ENCODE results near the gene SLBP.

SLBP gene

DNA sequence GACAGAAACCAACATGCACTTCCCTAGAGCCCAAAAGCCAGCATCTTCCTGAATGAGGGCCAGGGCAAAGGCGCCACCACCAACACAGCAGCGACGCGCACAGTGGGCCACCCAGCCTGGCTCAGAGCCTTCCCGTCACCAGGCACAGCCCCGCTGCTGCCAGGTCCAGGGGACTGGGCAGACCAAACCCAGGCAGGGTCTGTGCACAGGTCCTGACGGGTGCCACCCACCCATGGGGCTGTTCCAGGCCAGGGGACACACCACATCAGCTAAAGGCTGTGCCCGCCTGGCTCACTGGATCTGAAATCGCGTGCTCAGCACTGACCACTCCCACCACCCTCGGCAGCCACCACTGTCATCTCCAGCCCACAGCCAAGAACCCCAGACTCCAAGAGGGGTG, 41.8 kb downstream of the SLBP start:
- no peak for DNase-seq

DNA sequence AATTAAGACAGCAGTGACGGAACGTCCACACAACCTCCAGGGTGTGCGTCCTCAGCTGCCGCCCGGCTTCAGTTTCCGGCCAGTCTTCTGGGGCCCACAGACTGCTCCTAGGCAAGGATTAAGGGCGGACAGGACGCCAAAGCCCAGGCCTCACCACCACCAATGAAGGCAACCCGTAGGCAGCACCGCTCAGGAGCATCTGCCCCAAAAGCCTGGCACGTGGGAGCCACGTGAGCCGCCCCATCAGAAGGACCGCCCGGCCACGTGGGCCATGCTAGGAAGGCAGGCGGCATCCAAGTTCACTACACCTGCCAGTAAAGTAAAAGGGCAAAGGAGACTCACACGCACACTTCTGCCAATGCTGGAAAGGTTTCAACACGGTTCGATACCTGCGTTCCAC, 42.3 kb downstream of the SLBP start:
- no peak for DNase-seq

DNA sequence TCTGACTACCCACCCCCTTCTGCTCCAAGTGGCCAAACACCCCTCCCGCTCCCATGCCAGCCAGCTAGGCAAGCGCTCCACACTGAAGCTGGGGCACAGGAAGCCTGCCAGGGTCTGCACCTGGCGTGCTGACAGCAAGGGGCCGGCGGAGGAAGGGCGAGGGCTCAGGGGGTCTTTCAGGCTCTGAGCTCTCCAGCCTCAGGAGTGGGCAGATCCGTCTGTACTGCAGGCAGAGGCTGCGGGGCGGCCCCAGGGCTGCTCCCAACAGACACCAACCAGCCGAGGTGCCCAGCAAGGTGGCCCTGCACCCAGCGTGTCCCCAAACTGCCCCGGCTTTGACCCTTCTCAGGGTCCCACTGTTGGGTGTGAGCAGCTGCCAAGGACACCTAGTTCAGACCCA, 42.8 kb downstream of the SLBP start:
- no peak for DNase-seq

DNA sequence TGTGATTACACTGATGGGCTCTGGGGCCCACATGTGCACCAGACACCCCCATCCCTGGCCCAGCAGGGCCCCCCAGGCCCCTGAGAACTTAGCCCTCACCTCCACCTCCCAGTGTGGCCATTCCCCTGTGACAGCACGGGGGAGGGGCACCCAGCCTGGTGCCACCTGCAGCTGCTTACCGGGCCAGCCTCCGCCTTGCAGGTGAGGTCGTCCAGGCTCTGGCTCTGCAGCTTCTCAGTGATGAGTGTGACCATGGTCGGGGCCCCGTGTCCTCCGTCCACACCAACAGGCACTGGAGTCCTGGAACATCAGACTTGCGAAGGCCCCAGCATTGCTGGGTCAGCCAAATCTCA, 43.7 kb downstream of the SLBP start:
- DNase-seq = no peak

DNA sequence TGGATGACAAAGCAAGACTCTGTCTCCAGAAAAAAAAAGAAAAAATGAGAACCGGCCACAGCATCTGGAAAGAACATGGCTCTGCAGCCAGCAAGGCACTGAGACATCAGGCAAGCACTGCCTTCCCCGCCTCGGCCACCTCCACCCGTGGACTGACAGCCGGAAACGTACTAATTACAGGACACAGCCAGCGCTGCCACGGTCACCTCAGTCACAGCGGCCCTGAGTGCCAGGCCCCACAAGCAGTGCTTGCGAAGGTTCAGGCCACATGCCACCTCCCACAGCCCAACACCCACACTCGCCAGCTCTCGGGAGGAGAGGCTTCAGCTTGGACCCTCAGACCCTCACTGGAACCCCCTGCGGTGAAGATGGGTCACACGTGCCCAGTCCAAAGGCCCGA, 44.8 kb downstream of the SLBP start:
- DNase-seq = no peak

DNA sequence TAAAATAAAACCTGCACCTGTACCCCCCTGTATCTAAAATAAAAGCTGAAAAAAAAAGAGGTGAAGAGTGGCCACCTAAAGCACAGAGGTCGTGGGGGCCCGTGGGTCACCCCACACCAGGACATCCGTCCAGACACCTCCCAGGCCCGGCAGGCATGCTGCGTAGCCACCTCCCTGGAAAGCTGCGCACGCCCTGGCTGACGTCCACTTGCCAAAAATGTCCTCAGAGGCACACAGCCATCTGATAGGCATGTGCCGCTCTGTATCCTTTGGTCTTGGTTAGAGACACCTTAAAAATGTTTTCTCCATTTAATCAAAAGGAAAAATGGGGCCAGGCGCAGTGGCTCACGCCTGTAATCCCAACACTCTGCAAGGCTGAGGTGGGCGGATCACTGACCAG, 45.7 kb downstream of the SLBP start:
- no peak for DNase-seq

DNA sequence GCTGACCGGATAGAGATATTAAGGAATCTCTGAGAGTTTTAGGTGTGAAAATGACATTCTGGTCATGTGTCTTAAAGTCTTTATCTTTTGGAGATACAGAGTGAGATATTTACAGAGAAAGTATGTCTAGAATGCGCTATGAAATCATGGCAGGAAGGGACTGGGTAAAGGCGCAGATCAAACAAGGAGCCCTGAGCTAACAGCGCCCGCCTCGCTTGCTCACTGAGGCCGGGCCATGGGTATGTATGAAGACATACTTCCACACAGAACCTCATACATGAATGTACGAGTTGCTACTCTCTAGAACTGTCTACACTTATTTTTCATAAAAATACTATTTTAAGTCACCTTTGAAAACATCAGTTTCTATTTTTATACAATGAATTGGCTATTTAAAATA, 48.0 kb downstream of the SLBP start:
- no peak for DNase-seq

DNA sequence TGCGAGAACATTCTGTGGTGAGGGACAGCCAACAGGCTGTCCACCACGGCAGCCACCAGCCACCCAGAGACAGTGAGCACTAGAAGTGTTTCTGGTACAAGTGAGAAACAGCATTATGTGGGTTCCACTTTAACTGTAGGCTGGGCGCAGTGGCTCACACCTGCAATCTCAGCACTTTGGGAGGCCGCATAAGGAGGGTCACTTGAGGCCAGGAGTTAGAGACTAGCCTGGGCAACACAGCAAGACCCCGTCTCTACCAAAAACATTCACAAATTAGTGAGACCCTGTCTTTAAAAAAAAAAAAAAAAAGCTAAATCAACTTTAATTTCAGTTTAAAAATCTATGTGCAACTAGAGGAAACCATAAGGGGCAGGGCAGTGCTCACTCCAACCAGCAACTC, 48.6 kb downstream of the SLBP start:
- DNase-seq = no peak

DNA sequence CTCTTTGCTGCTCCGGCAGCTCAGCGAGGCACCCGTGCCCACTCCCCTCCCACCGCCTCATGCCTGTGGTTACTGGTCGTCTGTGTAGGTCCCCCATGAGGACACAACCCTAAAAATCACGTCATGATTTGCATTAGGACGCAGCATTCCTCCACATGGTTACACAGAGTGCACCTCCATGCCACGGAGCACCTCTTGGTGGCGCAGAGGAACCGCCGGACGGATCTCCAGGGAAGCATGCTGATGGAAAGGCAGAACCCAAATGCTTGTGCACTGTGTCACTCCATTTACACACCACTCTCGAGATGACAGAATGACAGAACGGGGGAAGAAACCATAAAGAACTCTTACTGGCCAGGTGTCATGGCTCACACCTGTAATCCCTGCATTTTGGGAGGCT, 50.4 kb downstream of the SLBP start:
- DNase-seq = no peak

DNA sequence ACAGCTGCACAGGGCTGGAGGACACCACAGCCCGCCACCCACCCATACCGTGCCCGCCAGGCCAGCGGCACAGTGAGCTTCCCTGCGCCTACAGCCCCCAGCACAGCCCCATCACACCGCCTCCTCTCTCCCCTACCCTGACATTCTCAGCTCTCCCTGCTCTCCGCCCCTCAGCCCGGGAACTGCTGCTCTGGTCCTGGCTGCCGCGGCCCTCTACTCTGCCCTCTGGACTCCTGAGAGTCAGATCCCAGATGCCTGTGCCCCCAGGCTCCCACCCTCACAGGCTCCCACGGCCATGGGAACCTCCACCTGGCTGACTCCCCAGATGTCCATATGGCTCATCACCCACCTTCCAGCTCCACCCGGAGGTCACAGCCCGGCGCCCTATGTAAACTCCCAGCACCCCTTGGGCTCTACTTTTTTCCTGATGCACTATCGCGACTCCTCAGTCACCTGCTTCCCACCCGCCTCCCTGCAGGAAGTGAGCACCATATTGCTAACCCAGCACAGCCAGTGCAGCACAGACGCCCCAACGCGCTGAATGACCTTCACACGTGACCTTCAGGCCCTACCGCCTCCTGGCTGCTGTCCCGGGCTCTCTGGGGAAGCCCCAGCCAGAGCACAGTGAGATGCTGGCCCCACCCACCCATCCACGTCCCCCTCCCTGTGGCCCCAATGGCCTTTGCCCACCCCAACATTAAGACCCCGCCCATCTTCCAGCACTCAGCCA, 51.0 kb downstream of the SLBP start:
- DNase-seq = no peak

DNA sequence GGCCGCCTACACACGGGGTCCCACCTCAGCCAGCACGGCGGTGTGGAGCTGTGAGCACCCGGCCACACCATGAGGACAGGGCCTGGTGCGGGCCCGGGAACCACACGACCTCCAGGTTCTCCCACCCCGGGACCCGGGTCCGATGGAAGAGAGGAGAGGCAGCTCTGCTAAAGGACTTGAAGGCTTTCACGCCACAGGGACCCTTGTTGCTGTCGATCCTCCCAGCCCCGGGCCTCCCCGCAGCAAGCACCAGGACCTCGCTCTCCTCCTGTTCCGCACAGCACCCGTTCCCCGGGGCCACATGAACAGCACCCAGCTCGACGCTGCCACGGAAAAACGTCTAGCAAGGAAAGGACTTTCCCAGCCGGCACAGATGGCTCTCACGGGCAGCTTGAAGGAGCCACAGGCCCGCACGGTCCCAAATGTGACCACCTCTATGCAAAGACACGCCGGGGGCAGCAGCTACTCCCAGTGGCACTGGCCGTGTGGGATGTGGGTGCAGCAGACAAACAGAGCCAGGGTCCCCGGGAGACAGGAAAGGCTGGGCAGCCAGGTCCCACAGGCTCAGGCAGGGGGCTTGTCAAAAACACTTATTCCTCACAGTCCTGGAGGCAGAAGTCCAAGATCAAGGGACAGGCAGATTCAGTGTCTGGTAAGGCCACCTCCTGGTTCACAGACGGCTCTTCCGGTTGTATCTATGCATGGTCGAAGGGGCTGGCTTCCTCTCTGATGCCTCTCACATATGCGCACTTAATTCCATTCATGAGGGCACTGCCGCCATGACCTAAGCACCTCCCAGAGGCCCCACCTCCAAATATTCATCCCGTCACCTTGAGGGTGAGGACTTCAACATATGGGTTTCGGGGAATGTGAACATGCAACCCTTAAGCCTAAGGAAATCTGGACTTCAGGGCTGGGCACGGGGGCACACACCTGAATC, 52.7 kb downstream of the SLBP start:
- DNase-seq = no peak

DNA sequence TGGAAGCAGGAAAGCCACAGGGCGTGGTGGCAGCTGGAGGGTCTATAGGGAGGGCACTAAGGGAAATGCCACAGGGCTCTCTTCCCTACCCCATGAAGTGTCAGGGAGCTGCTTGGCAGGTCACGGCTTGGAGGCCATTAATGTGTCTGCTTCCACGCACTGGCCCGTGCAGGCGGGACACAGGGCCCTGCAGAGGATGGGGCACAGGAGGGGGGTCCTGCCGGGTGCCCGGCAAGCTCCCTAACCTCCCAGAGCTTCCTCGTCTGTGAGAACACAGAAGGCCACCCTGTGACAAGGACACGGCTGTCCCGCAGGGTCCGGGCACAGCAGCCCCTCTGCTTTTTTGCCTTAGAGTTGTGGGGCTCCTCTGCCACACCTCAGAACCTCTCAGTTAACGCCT, 53.5 kb downstream of the SLBP start:
- no peak for DNase-seq

DNA sequence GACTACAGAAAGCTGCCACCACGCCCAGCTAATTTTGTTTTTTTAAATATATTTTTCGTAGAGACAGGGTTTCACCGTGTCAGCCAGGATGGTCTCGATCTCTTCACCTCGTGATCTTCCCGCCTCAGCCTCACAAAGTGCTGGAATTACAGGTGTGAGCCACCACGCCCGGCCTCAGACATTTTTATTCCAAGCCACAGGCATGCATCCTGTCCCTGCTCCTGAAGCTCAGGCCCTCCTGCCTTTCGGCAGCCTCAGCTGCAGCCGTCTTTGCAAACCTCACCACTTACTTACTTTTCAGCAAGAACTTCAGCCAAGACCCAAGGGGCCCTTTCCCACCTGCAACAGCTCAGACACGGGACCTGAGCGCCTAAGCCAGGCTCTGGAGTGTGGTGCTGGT, 54.0 kb downstream of the SLBP start:
- DNase-seq = no peak

DNA sequence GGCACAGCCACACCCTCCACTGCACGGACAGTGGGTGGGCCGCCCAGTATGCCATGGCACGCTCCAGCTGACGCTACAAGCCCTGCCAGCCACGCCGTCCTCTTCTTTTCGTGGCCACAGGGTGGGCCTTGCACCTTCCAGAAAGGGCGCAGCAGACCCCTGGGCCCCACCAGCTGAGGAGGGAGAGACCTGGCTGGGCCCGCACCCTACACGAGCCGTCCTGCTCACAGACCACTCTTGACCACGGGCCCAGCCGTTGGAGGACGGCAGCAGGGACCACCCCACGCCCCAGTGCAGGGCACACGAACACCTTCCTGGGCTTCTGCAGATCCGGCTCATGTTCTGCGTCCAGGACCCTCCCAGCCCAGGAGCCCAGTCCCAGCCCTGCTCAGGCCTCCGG, 55.1 kb downstream of the SLBP start:
- DNase-seq = no peak

DNA sequence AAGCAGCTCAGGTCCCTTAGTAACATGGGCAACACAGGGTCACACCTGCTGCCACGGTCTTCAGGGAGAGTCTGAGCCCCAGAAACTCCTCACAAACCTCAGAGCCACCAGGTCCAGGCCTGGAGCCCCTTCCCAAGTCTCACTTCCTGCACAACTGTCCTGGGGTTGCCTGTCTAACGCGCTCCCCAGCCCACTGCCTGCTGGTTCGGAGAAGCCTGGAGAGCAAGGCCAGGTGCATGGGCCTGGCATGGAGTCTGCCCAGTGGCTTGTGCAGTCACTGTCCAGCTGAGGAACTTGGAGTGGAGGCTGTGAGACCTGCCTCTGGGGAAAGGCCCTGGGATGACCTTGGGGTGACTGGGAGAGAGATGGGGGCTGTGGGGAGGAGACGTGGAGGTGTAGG, 56.0 kb downstream of the SLBP start:
- no peak for DNase-seq

DNA sequence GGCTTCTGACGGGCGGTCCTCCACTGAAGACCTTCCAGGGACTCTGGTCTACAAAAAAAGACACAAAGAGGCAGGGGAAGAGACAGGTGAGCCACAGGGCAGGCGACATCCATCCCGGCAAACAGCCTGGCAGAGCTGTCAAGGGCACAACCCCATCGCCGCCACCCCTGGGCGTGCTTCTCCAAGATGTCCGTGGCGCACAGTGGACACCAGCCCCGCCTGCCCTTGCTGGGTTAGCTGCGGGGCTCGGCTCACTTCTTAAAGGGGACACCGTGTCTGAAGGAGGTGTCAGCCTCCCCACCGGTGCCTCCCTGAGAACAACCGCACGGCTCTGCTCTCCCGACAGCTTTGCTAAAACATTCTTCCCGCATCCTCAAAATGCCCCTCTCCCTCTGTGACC, 56.4 kb downstream of the SLBP start:
- no peak for DNase-seq

DNA sequence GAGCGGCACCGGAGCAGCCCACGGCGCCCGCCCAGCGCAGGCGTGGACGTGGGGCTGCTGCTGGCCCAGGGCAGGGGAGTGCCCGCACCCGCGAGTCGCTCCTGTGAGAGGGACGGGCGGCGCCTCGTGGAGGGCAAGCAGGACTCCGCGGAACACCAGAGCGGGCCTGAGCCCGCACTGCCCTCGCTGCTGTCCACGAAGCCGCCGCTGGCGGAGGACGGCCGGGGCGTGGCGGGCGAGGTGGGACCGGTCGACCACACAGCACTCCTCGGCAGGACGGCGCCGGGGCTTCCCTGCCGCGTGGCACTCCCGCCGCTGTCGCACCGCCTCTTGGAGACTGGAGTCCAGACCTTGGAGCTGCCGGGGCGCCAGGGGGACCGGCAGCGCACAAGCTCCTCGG, 57.0 kb downstream of the SLBP start:
- DNase-seq = no peak

DNA sequence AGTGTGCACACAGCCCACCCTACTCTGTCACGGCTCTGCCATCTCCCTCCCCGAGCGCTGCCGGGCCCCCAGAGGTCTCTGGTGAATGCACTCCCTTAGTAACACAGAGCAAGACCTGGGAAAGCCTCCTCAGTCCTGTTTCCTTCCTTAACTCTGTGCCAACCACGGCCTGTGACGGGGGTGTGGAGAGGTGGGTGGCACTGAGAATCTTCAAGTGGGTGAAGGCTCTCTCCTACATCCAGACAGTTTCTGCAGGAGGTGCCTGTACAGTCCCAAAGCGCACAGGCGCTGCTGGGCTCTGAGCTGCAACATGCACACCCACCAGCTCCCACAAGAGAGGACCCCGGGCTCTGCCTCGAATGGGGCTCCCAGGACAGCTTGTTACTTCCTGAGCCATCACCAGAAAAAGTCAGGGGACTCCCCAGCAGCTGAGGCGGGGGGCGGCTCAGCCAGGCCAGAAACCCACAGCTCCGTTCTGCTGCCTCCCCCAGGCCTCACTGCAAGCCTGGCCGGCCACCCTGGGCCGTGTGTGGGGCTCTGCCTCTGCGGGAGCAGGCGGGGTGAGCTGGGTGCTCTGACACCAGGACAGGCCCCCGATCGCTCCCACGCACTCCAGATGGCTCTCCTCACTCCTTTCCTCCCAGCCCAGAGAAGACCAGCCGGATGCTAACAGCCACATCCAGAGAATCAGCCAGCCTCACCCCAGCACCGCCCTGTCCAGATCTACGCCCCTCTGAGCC, 57.7 kb downstream of the SLBP start:
- no peak for DNase-seq

DNA sequence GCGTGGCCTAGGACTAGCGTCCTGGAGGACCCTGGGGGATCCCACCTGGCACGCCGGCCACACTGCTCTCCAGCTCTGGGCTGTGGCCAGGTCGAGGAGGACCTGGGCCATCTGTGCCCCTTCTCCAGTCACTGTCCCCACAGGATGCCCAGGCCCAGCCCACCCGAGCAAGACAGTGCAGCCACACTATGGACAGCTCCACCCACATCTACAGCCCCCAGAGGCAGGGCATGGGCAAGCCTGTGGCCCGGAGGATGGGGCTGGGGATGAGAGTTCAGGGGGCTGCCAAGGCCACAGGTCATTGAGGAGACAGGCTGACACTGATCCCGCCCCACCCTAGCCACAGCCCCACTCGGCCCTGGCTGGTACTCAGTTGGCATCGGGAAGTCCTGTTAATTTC, 58.3 kb downstream of the SLBP start:
- DNase-seq = no peak

DNA sequence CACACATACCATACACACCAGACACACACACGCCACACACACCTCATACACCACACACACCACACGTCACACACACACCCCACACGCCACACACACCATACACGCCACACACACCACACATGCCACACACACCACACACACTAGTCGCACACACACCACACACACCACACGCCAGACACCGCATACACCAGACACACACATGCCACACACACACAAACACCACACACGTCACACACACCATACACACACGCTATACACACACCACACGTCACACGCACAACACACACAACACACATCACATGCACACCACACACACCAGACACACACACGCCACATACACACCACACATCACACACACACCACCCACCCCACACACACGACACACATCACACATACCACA, 60.0 kb downstream of the SLBP start:
- no peak for DNase-seq

DNA sequence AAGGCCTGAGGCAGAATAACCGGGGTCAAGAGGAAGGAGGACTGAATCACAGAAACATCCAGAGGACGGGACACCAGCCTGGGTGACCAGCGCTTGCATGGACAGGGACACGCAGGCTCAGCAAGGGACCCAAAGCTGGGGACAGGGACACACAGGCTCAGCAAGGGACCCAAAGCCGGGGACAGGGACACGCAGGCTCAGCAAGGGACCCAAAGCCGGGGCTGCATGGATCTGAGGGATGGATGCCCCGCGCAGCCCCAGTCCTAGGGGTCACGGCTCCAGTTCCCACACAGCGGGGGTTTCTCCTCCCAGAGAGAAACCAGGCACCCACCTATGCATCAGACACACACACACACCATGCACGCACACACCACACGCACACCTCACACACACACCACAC, 60.5 kb downstream of the SLBP start:
- no peak for DNase-seq

DNA sequence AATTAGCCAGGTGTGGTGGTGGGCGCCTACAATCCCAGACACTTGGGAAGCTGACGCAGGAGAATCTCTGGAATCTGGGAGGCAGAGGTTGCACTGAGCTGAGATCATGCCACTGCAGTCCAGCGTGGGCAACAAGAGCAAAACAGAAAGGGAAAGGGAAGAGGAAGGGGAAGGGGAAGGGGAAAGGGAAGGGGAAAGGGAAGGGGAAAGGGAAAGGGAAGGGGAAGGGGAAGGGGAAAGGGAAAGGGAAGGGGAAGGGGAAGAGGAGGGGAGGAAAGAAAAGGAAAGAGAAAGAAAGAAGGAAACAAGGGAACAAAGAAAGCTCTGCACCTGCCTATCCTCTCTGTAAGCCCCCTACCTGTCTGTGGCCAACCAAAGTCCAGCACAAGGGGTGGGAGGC, 63.2 kb downstream of the SLBP start:
- no peak for DNase-seq

DNA sequence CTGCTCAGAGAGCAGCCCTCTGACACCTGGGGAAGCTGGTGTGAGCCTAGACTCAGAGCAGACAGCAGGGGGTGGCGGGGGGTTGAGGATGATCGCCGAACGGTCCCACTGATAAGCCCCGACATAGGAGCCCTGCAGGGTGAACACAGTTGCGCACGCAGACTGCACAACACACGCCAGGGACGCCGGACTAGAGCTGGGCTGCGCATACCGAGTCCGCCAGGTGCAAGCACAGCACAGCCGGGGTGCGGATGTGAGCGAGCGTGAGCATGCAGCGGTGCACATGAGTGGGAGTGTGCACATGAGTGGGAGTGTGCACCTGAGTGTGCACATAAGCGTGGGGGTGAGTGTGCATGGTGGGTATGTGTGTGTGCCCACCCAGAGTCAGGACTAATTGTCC, 64.7 kb downstream of the SLBP start:
- no peak for DNase-seq

DNA sequence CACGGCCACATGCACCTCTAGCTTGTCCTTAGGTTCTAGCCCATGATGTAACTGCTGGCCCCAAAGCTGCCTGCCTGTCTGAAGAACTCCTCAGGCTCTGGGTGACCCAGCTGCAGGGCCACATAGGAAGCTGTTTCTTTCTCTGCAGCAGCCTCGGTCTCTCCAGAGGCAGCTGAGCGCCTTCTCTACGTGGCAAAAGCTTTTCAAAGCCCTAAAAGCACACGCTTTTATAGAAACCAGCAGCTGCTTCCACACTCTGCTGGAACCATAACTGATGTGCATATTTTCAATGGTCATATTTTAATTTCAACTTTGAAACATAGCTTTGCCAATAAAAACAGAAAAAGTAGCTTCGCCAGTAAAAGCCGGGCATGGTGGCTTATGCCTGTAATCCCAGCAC, 65.4 kb downstream of the SLBP start:
- DNase-seq = no peak
